ENCODE measurements around the gene KRTAP3-2. TPM values are rescaled to one million over a fixed set of nuclear protein-coding genes. Genes with fewer than 3 reads are reported as not detected.
A peak's percentile ranks its signal among the peaks of the same experiment; 100 is the strongest.
"Not testable (repeated sequence)": the region's sequence is repeated elsewhere in the genome, so short reads cannot be mapped to it uniquely, and the experiment has no call there.

KRTAP3-2 gene
- not detected in 2 replicates for total RNA-seq

DNA sequence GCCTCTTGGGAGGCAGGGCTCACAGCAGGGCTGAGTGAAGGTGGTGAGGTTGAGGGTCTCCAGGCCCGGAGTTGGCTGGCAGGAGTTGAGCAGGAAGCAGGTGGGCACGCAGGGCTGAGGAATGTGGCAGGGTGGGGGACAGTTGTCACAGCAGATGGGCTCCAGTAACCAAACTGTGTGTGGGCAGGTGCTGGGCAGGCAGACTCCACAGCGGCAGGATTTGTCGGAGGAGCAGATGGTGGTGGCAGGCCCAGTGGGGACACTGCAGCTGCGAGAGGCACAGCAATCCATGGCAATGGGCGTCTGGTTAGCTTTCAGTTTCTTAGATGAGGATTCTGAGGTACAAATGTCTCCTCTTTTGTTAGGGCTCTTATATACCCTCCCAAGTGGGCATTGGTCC is at the start of gene KRTAP3-2:
Gene KRTAP3-2, minus strand, starts transcription at position 344 of the 400 bp plus-strand sequence. Its CDS starts 53 bp downstream, at position 291.
- DNase-seq (ENCODE audit: low read depth); H3K4me3 ChIP-seq (ENCODE audit: low read depth, low read length): not testable (repeated sequence)

DNA sequence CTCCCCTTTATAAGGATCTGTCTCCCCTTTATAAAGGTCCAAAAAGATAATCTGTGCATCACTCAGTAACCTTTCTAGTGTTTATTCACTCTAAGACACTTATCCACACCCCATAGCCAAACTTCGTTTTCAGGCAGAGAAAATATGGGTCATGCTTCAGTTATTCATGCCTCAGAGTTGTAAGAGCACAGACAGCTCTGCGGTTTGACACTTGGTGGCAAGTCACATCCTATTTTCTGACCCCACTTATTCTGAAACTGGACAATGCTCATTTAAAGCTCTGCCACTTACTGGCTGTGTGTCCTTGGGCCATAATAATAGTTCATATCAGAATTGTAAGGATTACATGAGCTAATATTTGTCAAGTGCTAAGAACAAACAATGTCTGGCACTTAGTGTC is 49.4 kb upstream of the KRTAP3-2 start:
- peak; percentile 51 for DNase-seq (ENCODE audit: low read depth)
- no peak overlapping the region for H3K4me3 ChIP-seq (ENCODE audit: low read depth, low read length)
- TF ChIP-seq, protein P1, sequence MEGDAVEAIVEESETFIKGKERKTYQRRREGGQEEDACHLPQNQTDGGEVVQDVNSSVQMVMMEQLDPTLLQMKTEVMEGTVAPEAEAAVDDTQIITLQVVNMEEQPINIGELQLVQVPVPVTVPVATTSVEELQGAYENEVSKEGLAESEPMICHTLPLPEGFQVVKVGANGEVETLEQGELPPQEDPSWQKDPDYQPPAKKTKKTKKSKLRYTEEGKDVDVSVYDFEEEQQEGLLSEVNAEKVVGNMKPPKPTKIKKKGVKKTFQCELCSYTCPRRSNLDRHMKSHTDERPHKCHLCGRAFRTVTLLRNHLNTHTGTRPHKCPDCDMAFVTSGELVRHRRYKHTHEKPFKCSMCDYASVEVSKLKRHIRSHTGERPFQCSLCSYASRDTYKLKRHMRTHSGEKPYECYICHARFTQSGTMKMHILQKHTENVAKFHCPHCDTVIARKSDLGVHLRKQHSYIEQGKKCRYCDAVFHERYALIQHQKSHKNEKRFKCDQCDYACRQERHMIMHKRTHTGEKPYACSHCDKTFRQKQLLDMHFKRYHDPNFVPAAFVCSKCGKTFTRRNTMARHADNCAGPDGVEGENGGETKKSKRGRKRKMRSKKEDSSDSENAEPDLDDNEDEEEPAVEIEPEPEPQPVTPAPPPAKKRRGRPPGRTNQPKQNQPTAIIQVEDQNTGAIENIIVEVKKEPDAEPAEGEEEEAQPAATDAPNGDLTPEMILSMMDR (IDR thresholded peaks at IDR 0.05; ENCODE audit: insufficient read depth, low read depth, low read length), result no peak

DNA sequence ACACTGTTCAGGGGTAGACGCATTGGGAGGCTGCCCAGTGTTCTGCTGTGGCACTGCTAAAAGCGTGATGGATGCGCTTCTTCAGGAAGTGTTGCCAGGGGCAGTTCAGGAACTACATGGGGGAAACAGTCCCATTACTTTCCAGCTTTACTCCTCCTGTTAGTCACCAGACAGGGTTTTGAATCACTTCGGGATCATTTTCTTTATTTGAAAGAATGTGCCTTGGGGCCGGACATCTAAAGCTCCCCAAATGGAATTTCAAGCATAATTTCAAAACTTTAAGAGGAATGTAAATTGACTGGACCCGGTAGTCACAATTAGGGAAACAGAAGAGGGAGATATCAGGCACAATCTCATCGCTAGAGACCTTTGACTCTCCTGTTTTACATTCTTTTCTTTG is 48.7 kb upstream of the KRTAP3-2 start:
- TF ChIP-seq, protein P1 (IDR thresholded peaks at IDR 0.05; ENCODE audit: insufficient read depth, low read depth, low read length), result no peak

DNA sequence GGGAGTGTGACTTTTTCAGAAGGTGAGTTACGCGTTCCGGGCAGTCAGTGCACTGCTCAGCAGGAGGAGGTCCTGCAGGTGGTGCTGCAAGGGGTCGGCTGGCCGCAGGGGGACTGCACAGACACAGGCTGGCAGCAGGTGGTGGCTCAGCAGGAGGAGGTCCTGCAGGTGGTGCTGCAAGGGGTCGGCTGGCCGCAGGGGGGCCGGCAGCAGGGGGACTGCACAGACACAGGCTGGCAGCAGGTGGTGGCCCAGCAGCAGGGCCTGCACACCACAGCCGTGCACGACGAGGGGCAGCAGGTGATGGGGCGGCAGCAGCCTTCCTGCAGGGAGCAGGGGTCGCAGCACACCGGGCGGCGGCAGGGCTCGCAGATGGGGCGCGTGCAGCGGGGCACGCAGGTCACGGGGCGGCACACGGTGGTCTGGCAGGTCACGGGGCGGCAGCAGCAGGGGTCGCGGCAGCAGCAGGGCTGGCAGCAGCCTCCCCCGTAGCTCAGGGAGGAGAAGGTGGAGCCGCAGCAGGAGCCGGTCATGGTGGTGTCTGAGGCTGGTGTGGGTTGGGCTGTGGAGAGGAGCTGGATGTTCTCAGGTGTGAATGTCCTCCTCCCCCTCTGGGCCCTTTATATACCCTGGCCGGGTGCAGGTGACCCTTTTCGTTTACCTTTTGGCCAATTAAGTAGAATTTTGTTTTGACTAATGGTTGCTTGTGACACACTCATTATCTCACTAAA is 47.2 kb upstream of the KRTAP3-2 start, which contains the start of gene KRTAP2-1:
Gene KRTAP2-1, minus strand, starts transcription at position 582 of the 731 bp plus-strand sequence. Its CDS starts 49 bp downstream, at position 533.
- DNase-seq (ENCODE audit: low read depth); H3K4me3 ChIP-seq (ENCODE audit: low read depth, low read length): not testable (repeated sequence)

More for the DNA sequence above, 48.7 kb upstream of the KRTAP3-2 start:
- DNase-seq (ENCODE audit: low read depth), result peak; percentile 61
- no peak overlapping the region for H3K4me3 ChIP-seq (ENCODE audit: low read depth, low read length)

DNA sequence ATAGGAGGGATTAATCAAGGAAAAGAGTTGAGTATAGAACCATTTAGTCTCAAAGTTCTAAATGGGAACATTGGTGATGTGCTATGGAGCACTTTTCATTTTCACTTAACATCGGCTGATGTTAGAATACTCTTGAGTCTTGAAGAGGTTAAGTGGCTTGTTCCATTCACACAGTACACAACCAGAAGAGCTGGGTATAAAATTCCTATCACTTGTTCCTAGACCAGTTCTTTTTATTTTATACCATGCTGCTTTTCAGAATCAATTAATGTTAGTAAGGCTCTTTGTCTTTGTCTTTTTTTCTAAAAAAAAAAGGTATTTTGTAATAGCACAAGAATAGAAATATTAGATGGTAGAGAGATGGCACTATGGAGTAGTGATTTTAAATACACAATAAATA is 43.2 kb upstream of the KRTAP3-2 start:
- DNase-seq (ENCODE audit: low read depth), result no peak
- H3K4me3 ChIP-seq (ENCODE audit: low read depth, low read length), result no peak overlapping the region
- TF ChIP-seq, protein P1 (IDR thresholded peaks at IDR 0.05; ENCODE audit: insufficient read depth, low read depth, low read length), result no peak

DNA sequence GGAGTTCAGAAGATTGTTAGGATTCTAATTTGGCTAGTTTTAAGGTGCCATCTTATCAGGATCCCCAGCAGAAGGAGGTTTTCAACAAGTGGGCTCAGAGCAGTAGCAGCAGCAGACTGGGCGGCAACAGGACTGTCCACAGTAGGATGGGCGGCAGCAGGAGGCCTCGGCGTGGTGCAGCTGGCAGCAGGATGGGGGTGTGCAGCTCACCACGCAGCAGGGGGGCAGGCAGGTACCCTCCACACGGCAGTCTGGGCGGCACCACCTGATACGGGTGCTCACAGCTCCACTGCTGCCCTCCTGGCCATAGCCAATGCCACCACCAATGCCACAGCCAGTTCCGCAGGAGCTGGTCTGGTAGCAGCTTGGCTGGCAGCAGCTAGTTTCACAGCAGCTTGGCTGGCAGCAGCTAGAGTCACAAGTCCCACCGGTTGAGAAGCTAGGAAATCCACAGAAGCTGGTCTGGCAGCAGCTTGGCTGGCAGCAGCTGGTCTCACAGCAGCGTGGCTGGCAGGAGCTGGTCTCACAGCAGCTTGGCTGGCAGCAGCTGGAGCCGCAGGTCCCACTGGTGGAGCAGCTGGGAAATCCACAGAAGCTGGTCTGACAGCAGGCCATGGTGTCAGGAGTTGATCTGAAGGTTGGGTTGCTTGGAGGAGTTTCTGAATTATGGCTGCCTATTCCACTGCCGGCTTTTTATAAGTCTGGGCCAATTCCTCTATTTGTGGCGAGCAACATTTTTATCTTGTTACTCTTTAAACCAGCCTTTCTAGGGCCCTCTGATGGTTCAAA is 41.3 kb upstream of the KRTAP3-2 start, which contains the start of gene KRTAP1-1:
Gene KRTAP1-1, minus strand, starts transcription at position 668 of the 789 bp plus-strand sequence. Its CDS starts 53 bp downstream, at position 615.
- not testable (repeated sequence) for DNase-seq (ENCODE audit: low read depth)

DNA sequence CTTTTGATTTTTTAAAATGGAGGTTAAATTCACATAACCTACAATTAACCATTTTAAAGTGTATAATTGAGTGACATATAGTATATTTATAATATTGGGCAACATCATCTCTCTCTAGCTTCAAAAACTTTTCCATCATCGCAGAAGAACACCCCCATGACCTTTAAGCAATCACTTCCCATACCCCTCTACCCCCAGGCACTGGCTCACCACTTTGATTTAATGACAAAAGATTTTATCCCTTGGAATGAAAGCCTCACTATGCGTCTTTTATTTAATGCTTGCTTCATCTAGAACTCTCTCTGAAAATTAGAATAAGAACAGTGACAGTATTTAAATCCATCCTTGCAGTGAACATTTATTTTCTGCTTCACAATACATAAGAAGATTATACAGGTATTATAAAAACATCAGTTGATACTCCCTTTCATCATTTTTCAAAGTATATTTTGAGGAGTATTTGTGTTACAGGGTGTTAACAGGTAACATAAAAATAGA is 38.2 kb upstream of the KRTAP3-2 start:
- no peak for DNase-seq (ENCODE audit: low read depth)
- TF ChIP-seq, protein P1 (IDR thresholded peaks at IDR 0.05; ENCODE audit: insufficient read depth, low read depth, low read length), result no peak
- H3K4me3 ChIP-seq (ENCODE audit: low read depth, low read length), result no peak overlapping the region

More for the DNA sequence above, 41.3 kb upstream of the KRTAP3-2 start, which contains the start of gene KRTAP1-1:
- not testable (repeated sequence) for H3K4me3 ChIP-seq (ENCODE audit: low read depth, low read length)

DNA sequence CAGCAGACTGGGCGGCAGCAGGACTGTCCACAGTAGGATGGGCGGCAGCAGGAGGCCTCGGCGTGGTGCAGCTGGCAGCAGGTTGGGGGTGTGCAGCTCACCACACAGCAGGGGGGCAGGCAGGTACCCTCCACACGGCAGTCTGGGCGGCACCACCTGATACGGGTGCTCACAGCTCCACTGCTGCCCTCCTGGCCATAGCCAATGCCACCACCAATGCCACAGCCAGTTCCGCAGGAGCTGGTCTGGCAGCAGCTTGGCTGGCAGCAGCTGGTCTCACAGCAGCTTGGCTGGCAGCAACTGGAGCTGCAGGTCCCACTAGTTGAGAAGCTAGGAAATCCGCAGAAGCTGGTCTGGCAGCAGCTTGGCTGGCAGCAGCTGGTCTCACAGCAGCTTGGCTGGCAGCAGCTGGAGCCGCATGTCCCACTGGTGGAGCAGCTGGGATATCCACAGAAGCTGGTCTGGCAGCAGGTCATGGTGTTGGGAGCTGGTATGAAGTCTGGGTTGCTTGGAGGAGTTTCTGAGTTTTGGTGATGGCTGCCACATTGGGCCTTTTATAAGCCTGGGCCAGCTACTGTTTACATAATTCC is 34.7 kb upstream of the KRTAP3-2 start, which contains the start of gene KRTAP1-3:
Gene KRTAP1-3, minus strand, starts transcription at position 529 of the 590 bp plus-strand sequence. Its CDS starts 53 bp downstream, at position 476.
- not testable (repeated sequence) for H3K4me3 ChIP-seq (ENCODE audit: low read depth, low read length); DNase-seq (ENCODE audit: low read depth)
